C1 segment of cervical spinal cord (tissue), 14 donors: ENCODE results near the gene VBP1.
"Not testable (repeated sequence)": the region's sequence is repeated elsewhere in the genome, so short reads cannot be mapped to it uniquely, and the experiment has no call there.

Experiments used
- DNase-seq, 14 donors: peaks; one replicate each; lab custom pipeline; 2025; lab: John Stamatoyannopoulos, UW

VBP1 gene

DNA sequence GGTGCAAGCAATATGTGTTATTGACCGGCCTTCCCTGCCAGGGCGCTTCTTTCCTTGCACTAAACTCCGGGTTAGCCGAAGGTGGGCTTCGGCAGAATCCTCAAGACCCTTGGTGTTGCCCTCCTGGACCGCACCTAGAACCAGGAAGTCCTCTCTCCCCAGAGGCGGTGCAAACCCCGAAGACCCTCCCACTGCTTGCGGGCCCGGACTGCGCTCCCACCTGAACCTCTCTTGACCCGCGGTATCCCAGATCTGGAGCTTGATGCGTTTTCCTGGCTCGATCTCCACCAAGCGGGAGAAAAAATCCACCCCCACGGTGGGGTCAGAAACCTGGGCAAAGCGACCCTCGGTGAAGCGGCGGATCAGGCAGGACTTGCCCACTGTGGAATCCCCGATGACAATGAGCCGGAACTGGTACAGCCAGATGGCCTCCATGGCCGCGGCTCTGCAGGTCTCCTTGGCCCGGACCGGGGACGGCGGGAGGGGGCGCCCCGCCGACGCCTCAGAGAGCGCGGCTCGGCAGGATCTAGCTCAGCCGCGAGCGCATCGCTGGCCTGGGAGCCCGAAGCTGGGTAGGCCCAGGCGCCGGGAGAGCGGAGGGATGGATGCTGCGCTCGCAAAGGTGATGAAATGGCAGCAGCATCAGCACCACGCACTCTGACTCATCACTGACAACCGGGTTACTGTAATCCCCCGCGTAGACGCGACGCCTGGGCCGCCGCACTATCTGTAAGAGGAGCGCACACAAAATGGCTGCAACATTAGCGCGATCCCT lies 47.8 kb downstream of the VBP1 start, which contains the start of gene RAB39B:
Gene RAB39B, minus strand, starts transcription at position 638 of the 775 bp plus-strand sequence. Its CDS starts 203 bp downstream, at position 435.
- peak in 12 of 14 donors; percentile 14 to 77 (median 36) for DNase-seq

- no peak for DNase-seq
Measured at GRCh38 chrX:155266439-155266838, 50.2 kb downstream of the VBP1 start.

GRCh38 chrX:155267995-155268394 lies 51.7 kb downstream of the VBP1 start:
- not testable (repeated sequence) for DNase-seq

- no peak for DNase-seq
Measured at GRCh38 chrX:155270969-155271368, 54.7 kb downstream of the VBP1 start.

DNA sequence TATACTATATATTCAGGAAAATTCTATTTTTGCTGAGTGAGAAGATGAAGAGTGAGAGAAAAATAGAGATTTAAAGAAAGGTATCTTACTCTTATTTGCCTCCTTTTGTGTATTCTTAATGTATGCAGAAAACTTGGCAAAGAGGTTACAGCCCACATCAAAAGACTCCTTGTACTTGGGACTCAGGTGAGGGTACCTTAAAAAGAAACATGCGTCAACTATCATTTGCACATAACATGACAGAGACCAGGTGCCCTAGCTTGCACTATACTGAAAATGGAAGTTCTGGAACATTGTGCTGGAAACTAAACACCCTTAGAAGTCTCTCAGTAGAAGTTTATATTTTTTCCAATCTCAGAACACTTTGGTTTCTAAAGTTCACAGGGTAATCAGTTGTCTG lies 63.6 kb downstream of the VBP1 start:
- DNase-seq, result no peak
